ENCODE data around the gene EHD1. TPM values are rescaled to one million over a fixed set of nuclear protein-coding genes. Genes with fewer than 3 reads are reported as not detected.
A peak's percentile ranks its signal among the peaks of the same experiment; 100 is the strongest.

The EHD1 gene
- total and polyA plus RNA-seq, 9 of the 15 experiments (the other 6 are each of a cell fraction or from before 2014, with no cell fraction given), result 0.46 to 65.0 (median 16.4) TPM

DNA sequence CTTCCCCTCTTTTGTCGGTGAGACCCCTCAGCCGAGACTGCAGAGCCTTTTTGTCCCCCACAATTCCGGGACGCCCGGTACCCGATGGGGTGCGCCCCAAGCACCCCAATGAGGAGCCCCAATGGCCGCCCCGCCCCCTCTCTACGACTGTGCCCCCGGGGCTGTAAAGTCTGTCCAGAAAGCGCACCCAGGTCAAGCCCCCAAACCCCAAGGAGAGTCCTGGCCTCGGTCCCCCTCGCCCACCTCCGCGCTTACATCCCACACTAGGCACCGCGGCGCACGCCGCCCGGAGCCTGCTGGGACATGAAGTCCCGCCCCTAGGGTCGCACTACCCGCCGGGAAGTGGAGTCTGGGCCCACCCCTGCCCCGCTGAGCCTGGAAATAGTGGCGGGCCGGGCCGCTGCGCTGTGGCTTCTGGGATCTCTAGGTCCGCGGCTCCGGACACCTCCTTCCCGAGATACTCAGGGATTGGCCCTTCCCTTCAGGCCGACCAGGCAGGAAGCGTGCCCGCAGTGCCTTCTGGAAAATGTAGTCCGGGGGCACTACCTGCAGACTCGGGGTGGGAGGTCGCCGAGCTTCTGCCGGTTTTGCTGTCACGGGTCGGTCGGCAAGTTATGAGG is 68.0 kb downstream of the EHD1 start, which contains the start of gene MEN1 (continued):
- TF ChIP-seq, protein P1, sequence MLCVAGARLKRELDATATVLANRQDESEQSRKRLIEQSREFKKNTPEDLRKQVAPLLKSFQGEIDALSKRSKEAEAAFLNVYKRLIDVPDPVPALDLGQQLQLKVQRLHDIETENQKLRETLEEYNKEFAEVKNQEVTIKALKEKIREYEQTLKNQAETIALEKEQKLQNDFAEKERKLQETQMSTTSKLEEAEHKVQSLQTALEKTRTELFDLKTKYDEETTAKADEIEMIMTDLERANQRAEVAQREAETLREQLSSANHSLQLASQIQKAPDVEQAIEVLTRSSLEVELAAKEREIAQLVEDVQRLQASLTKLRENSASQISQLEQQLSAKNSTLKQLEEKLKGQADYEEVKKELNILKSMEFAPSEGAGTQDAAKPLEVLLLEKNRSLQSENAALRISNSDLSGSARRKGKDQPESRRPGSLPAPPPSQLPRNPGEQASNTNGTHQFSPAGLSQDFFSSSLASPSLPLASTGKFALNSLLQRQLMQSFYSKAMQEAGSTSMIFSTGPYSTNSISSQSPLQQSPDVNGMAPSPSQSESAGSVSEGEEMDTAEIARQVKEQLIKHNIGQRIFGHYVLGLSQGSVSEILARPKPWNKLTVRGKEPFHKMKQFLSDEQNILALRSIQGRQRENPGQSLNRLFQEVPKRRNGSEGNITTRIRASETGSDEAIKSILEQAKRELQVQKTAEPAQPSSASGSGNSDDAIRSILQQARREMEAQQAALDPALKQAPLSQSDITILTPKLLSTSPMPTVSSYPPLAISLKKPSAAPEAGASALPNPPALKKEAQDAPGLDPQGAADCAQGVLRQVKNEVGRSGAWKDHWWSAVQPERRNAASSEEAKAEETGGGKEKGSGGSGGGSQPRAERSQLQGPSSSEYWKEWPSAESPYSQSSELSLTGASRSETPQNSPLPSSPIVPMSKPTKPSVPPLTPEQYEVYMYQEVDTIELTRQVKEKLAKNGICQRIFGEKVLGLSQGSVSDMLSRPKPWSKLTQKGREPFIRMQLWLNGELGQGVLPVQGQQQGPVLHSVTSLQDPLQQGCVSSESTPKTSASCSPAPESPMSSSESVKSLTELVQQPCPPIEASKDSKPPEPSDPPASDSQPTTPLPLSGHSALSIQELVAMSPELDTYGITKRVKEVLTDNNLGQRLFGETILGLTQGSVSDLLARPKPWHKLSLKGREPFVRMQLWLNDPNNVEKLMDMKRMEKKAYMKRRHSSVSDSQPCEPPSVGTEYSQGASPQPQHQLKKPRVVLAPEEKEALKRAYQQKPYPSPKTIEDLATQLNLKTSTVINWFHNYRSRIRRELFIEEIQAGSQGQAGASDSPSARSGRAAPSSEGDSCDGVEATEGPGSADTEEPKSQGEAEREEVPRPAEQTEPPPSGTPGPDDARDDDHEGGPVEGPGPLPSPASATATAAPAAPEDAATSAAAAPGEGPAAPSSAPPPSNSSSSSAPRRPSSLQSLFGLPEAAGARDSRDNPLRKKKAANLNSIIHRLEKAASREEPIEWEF (CRISPR knock-in tag; IDR thresholded peaks at IDR 0.05), result no peak
- TF ChIP-seq TBL1XR1 (IDR thresholded peaks at IDR 0.05; ENCODE audit: low read length in 2 of 2) (peak in 1 of 2 experiments; percentile 59; a peak in 2 of 4 replicates), SRSF7 (optimal IDR thresholded peaks at IDR 0.05; ENCODE audit: low read depth, low read length) (no peak), CHCHD3 (CRISPR knock-in tag; IDR thresholded peaks at IDR 0.05) (no peak), MTA2 (IDR thresholded peaks at IDR 0.05; ENCODE audit: low read depth) (no peak), FOXA1 (IDR thresholded peaks at IDR 0.05; ENCODE audit: borderline replicate concordance) (no peak), ASH1L (IDR thresholded peaks at IDR 0.05; ENCODE audit: borderline replicate concordance, low read depth, partially characterized antibody) (no peak), KDM1A (IDR thresholded peaks at IDR 0.05) (no peak), FIP1L1 (IDR thresholded peaks at IDR 0.05; ENCODE audit: low read depth, low read length, poor library complexity, severe bottlenecking) (no peak), POLR2AphosphoS5 (IDR thresholded peaks at IDR 0.05; ENCODE audit: control insufficient read depth, insufficient read depth, low read depth, low read length) (no peak), HDAC1 (IDR thresholded peaks at IDR 0.05) (peak in 1 of 2 experiments; percentile 54; a peak in 2 of 4 replicates), CXXC5 (CRISPR knock-in tag; IDR thresholded peaks at IDR 0.05) (peak; percentile 71), ZKSCAN3 (CRISPR knock-in tag; IDR thresholded peaks at IDR 0.05) (no peak), ZNF778 (CRISPR knock-in tag; IDR thresholded peaks at IDR 0.05) (no peak)
- TF ChIP-seq, protein P2, sequence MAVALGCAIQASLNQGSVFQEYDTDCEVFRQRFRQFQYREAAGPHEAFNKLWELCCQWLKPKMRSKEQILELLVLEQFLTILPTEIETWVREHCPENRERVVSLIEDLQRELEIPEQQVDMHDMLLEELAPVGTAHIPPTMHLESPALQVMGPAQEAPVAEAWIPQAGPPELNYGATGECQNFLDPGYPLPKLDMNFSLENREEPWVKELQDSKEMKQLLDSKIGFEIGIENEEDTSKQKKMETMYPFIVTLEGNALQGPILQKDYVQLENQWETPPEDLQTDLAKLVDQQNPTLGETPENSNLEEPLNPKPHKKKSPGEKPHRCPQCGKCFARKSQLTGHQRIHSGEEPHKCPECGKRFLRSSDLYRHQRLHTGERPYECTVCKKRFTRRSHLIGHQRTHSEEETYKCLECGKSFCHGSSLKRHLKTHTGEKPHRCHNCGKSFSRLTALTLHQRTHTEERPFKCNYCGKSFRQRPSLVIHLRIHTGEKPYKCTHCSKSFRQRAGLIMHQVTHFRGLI (CRISPR knock-in tag; IDR thresholded peaks at IDR 0.05), result no peak
- TF ChIP-seq, protein P3, sequence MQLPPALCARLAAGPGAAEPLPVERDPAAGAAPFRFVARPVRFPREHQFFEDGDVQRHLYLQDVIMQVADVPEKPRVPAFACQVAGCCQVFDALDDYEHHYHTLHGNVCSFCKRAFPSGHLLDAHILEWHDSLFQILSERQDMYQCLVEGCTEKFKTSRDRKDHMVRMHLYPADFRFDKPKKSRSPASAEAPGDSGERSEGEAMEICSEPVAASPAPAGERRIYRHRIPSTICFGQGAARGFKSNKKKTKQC (CRISPR knock-in tag; IDR thresholded peaks at IDR 0.05), result no peak
- TF ChIP-seq, protein P4, sequence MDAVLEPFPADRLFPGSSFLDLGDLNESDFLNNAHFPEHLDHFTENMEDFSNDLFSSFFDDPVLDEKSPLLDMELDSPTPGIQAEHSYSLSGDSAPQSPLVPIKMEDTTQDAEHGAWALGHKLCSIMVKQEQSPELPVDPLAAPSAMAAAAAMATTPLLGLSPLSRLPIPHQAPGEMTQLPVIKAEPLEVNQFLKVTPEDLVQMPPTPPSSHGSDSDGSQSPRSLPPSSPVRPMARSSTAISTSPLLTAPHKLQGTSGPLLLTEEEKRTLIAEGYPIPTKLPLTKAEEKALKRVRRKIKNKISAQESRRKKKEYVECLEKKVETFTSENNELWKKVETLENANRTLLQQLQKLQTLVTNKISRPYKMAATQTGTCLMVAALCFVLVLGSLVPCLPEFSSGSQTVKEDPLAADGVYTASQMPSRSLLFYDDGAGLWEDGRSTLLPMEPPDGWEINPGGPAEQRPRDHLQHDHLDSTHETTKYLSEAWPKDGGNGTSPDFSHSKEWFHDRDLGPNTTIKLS (IDR thresholded peaks at IDR 0.05; ENCODE audit: borderline replicate concordance, low read depth), result peak; percentile 78
- TF ChIP-seq, protein P5, sequence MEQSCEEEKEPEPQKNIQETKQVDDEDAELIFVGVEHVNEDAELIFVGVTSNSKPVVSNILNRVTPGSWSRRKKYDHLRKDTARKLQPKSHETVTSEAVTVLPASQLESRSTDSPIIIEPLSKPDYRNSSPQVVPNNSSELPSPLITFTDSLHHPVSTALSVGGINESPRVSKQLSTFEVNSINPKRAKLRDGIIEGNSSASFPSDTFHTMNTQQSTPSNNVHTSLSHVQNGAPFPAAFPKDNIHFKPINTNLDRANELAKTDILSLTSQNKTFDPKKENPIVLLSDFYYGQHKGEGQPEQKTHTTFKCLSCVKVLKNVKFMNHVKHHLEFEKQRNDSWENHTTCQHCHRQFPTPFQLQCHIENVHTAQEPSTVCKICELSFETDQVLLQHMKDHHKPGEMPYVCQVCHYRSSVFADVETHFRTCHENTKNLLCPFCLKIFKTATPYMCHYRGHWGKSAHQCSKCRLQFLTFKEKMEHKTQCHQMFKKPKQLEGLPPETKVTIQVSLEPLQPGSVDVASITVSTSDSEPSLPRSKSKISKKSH (CRISPR knock-in tag; IDR thresholded peaks at IDR 0.05), result no peak

Data from K562 (cell line).